TTC549 (cell line): ENCODE data around the gene NCR2.
A peak's percentile ranks its signal among the peaks of the same experiment; 100 is the strongest.

Experiments used
- FAIRE-seq: peaks from 2 replicates; lab custom pipeline; 2012; peaks lifted over from hg19 to GRCh38; lab: Jason Lieb, UNC

The NCR2 gene

DNA sequence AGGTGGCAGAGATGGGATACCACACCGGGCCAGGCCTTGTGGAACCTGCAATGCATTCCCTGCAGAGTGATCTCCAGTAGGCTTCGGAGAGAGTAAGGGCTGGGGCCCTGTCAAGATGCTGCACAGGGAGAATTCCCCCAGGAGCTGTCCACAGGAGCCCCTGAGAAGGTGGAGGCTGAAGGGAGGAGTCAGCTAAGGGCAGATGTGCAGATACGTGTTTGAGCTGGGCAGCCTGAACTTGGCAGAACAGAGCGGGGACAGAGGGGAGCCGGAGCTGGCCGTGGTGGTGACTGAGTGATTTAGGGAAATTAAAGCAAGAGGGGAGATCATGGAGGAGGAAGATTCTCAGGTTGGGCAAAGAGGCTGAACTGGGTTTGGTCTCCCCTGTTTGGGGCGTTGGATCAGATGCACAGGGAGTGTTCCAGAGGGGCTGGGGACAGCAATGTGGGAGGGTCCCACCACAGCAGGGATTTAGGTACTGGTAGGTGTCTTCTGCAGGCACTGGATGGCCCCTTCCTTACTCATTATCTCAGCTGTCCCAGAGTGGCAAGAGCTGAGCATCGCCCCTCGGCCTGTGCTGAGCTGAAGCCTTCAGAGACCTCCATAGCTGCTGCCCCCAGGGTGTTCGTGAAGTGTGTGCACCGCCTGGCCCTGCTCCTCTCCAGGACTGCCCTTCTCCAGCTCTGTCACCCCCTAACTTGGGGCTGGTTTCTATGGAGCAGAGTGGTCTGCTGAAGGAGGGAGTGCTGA, 3.8 kb upstream of the NCR2 start:
- FAIRE-seq, result no peak

DNA sequence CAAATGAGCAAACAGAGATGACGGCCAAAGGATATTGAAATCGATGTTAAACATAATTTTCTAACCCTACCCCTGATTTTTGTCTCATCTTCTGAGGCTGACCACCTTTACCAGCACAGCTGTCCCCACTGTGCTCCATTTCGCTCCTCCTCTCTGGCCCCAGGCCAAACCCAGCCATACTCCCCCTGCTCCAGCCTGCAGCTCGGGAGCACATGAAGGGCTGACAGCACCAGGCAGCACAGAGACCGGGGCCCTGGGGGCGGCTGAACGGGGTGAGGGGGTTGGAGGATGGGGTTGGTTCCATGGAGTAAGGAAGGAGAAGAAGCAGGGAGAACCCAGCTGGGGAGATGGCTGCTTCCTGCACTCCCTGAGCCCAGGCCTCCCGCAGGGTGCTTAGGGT, 3.2 kb upstream of the NCR2 start:
- FAIRE-seq, result no peak

DNA sequence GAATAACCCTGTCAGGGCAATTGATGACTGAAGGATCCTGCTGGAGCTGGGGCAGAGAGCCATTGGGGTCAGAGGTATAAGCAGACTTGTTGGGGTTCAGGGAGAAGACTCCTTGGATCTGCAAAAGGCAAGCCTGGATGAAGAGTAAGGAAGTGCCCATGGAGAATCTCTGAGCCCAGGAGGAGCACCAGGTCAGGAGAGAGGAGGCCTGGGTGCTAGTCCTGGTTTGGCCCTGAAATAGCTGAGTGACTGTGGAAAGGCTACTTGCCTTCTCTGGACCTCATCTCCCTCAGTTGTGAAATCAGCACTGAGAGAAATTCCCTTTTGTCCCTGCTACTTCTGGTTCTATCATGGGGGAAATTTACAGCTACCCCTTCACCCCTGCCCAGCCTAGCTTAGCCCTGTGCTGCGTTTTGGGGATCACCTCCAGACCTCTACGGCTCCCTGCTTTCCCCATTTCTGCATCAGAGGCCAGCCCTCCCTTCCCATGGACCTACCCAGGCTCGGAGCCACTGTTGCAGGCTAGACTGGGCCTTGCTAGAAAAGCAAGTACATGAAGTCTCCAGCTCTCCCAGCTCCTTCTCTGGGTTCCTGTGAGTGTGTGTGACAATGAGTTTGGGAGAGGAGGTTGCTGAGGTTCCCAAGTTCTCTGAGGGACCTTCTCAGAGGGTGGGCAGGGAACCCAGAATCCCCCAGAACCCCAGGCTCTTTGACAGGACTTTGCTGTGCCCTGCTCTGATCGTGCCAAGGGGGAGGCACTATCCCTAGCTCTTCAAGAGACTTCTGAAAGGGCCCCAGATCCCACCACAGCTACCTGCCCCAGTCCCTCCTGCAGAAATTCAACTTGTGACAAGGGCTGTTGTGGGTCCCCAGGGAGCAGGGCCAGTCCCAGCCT, 2.3 kb upstream of the NCR2 start:
- no peak for FAIRE-seq

DNA sequence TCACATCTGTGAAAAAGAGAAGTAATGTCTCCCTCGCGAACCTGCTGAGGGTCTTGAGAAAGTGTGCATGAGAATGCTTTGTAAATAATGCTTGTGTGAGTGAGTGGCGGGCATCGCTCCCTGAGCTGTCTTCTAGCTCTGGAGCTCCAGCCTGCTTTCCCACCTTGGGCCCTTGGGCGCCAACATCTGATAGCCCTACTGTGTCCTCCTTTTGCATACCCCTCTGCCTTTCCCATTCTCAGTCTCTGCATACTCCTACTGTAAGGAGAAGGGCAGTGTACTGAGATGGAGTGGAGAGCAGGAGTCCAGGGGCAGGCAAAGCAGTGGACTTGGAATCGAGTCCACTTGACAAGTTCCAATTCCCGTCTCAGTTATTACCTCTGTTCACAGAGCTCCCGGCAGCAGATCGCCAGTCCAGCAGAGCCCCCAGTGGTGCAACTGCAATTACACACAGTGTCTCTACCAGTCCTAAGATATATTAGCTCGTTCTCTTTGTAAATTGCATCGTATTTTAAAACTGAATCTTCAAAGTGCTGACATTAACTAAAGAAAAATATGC, 847 bp upstream of the NCR2 start:
- no peak for FAIRE-seq

DNA sequence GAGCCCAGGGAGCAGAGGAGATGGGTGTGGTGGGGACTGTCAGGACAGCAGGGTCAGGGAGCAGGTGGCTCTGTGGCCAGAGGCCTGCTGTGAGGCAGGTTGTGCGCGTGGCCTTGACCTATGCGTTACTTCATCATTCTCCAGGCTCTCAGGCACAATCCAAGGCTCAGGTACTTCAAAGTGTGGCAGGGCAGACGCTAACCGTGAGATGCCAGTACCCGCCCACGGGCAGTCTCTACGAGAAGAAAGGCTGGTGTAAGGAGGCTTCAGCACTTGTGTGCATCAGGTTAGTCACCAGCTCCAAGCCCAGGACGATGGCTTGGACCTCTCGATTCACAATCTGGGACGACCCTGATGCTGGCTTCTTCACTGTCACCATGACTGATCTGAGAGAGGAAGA, 535 bp downstream of the NCR2 start:
- FAIRE-seq, result no peak

DNA sequence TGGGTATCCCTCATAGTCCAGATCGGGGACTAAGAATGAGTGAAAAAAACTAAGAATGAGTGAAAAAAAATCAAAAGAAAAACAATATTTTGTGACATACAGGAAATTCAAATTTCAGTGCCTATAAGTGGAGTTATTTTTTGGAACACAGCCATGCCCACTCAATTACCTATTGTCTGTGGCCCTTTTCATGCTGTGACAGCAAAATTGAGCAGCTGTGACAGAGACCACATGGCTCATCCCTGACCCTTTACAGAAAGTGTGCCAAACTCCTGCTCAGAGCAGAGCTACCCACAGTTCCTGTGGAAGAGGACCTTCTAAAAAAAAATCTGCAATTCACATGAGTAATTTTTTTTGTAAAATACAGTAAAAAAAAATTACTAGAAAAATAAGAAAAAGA, 1.4 kb downstream of the NCR2 start:
- no peak for FAIRE-seq

DNA sequence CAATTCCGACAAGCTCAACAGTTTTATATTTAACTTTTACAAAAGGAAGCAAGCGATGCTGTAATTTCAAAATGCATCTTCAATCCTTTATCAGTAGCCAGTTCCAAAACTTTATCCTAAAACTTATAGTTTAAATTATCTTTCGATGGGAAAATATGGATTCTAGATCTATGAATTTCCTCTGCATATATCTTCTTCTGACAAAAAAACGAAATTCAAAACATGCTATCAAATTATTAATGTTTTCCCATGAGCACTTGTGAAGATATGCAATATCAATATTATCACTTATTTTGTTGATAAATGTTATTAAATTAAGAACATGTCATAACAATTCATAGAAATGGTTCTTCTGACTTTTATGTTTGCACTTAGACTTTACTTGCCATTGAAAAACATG, 2.3 kb downstream of the NCR2 start:
- FAIRE-seq, result no peak

DNA sequence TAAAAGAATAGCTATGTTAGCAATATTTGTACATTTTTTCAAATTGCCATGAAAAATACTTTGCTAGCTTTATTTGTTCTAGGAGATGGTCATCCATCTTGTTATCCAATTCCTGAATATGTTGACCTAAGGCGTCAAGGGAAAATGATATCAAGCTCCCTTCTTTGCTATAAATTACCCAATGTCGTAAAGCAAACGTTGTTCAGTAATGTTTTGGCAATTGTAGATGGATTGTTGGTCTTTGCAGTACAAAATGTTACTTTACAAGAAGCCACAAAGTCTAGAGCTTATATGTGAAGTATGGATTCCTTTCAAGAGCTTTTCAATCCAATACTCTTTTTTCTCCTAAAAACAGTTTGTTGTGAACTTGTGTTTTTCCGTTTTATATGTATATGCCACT, 3.3 kb downstream of the NCR2 start:
- no peak for FAIRE-seq

DNA sequence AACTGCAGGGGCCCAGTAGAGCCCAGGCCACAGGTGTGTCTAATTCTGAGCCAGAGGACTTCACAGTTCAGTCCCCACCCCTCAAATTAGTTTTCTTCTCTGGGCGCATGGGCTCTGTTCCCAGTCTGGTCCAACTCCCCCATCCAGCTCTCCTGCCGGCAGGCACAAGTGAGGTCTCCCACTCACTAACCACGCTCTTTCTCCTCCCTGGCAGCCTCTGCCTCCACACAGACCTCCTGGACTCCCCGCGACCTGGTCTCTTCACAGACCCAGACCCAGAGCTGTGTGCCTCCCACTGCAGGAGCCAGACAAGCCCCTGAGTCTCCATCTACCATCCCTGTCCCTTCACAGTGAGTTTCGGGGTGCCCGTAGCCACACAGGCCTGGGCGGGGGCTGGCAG, 6.2 kb downstream of the NCR2 start:
- FAIRE-seq, result no peak

DNA sequence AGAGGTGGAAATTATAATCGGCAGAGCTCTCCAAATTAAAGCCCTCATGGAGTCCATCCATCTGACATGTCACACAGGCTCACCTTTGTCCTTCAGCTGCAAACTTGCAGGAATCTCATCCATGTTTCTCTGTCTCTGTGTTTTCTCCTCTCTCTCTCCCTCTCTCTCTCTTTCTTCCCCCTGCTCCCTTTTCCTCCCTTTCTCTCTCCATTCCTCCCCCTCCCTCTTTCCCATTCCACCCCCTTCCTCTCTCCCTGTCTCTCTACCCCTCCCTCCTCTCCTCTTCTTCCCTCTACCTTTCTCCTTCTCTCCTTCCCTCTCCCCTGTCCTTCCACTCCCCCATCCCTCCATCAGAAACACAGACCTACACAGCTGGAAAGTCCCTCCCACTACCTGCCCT, 6.8 kb downstream of the NCR2 start:
- no peak for FAIRE-seq

DNA sequence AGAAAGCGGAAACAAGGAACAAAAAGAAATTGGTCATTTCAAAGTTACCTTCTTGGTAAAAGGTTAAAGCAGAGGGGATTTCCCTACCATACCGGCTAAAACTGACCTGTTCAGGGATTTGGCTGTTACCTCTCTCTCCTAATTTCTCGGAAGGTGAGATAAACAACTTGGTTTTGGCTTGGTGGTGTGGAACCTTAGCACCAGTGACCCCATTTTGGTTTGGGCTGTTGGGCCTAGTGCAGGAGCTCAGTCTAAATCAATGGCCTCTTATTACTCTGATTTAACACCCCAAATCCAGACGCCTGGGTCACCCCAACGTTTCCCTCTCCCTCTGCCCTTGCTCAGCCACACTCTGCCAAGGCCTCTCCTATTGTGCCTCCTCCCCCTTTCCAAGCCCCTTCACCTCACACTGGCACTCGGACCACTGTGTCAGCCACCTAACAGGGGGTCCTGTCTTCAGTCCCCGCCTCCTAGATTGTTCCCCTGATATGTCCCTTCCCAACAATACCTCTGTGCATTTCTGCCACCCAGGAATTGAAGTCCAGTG, 8.3 kb downstream of the NCR2 start:
- no peak for FAIRE-seq

DNA sequence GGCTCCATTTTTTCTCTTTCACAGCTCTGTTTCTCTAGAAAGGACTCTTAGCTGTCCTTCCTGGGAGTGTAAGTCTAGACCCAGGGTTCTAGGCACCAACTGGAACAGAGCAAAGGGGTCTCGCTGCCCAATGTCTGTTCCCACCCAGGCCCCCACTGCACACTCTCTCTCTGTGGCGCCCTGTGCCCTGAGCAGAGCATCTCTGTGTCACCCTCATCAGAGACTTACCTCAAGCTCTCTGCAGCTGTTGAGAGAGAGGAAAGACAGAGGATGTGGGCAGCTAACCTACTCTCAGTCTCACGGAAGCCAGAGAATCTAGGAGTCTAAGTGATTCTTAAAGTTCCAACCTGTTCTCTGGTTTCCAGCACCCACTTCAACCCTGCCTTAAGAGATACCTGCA, 9.5 kb downstream of the NCR2 start:
- FAIRE-seq, result no peak

DNA sequence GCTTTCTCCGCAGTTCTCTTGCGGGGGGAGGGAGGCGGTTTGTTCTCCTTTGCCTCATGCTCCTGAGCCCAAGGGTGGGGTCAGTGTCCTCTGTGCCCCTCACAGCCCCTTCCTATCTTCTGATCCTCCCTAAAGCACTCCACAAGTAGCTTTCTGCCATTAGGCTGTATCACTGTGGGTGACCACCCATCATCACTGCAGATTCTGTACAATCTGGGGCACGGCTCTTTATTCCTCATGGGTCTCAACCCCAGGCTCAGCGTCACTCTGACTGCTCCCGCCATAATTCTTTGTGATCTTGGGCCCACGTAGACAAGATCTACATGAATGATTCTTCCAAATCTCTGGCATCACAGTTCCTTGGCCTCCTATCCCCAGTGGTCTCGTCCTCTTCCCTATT, 10.5 kb downstream of the NCR2 start:
- no peak for FAIRE-seq

DNA sequence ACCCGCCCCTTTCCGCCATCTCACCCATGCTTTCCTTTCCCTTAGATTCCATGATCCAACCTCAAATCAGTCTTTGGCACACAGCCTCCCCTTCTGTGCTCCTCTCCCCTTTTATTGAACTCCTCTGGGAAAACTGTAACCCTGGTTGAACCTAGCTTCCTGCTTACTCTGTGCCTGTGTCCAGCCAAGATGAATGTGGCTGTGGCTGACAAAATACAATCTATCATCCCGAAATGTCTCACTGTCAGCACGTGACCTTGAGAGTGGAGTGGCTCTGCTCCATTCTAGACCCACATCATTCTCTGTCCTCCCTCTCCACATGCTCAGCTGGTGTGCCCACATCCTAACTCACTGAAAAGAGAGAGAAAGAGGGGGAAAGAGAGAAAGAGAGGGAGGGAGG, 11.0 kb downstream of the NCR2 start:
- FAIRE-seq, result no peak

DNA sequence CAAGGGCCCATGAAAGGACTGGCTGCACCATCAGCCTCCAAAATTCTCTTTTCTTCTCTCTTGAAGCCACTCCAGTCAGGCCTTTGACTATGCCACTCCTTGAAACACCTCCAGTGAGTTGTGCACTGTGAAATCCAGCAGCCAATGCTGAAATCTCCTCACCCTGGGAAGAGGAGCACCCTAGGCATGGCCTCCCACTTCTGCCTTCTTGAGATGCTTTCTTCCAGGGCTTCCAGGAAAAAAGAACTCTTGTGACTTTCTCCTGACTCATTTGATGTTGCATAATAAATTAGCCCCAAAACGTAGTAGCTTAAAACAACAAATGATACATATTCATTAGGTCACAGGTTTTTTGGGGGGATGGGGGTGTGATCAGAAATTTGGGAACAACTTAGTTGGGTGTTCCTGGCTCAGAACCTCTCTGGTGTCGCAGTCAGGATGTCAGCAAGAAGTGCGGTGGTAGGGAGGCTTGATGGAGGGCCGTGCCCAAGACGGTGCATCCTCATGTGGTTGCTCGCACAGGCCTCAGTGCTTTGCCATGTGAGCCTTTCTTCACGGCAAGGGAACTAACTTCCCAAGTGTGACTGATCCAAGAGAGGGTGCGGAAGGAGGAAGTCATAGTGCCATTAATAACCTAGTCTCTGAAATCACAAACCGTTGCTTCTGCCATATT, 12.1 kb downstream of the NCR2 start:
- no peak for FAIRE-seq

DNA sequence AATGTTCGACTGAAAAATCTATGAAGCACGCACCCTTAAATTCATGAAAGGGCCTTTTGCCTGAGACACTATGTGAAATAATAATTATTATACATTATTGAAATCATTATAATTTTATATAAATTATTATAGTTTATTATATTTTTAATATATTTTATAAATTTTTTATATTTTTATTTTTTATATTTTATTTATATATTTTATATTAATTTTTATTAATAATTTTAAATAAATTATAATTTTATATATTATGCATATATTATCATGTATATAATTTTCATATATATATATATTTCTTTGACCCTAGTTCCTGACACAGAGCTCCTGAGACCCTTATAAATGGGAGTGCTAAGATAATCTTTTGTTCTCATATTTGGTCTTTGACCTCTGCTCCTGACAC, 13.5 kb downstream of the NCR2 start:
- FAIRE-seq, result peak; percentile 96

DNA sequence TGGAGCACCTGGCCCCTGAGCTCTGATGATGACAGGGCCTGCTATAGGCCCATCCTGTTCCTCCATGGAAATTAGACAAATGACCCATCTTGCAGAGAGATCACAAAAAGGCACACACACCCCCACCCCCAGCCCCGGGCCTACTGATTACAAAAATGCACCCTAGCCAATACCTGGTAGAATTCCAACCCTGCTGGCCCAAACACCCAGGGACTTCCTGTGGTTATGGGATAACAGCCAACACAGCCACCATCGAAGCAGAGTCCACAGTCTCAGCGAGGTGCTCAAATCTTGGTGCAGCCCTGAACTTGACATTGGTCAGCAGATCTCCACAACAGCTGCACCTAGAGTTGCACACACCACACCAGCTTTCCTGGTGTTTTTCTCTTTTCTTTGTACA, 17.0 kb downstream of the NCR2 start:
- no peak for FAIRE-seq

DNA sequence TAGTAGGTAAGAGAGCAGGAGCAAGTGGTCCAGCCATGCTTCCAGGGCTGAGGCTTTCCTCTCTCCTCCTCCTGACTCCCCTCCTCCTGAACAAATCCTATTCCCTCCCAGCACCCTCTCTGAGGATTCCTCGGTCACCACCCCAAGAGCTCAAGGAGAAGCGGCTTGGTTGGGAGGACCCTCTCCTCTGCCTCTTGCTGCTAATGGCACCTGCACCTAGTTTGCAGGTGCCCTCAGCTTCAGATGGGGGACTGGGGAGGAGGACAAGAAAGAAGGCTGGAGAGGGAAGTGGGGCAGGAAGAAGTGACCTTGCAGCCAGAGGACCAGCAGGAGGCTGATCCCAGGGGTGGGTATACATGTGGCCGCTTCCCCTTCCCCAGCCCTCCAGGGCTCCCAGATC, 17.5 kb downstream of the NCR2 start:
- no peak for FAIRE-seq

DNA sequence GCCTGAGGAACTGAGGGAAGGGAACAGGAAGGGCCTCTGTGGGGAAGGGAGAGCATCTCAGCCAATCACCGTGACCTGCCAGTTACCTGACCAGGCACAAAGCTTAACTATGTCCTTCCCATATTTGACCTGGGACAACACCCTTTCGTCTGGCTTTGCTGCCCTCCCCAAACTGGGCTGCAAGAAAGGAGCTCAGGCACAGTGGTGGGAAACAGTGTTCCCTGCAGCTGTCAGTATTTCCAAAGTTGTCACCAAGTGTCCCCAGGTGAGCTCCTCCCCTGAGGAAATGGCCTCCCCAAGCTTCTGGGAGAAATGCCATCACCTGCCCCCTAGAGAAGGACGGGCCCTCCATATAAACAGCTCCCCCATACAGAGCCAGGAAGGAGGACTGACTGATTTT, 17.9 kb downstream of the NCR2 start:
- no peak for FAIRE-seq

DNA sequence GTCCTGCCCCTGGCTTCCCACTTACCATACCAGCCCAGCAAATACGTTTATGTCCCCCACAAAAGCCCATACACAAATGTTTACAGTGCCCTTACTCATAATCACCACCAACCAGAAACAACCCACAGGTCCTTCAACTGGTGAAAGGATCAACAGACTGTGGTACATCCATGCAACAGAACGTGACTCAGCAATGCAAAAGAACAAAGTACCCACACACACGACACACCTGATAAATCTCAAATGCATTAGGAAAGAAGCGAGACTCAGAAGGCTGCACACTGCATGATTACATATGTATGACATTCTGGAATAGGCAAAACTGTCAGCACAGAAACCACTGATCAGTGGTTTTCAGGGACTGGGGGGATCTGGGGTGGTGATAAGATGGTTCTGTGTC, 20.5 kb downstream of the NCR2 start:
- no peak for FAIRE-seq

DNA sequence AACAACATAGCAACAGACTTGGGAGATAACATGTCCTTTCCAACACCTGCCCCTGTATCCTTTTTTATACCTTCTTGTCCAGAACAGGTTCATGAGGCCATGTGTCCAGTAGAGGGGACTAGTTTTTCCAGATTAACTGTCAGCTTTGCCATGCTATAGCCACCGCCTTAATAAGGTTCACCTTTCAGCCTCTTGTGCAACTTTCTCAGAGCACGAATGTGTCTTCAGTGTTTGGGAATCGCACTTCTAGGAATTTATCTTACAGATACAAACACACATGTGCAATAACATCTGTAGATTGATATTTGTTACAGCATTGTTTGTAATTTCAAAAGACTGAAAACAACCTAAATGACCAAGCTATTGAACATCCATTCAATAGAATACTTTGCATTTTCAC, 21.4 kb downstream of the NCR2 start:
- FAIRE-seq, result no peak

DNA sequence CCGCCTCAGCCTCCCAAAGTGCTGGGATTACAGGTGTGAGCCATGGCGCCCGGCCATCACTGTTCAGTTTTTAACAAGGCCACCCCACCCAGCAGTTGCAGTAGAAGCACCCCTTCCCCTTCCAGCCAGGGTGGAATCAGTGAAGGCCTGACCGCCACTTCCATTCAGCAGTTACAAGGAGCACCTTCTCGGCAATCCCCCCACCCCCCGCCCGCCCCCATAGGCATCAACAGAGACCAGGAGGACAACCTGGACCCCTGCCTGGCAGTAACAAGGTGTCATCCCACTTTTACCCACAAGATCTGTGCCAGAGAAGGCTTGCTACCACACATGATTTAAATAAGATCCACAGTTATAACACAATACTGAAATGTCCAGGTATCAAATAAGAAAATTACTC, 23.1 kb downstream of the NCR2 start:
- FAIRE-seq, result no peak
